GM18502 (cell line): ENCODE data around the gene FARSA.

ENCODE experiments used
- ATAC-seq: cut with Tn5 transposase; IDR thresholded peaks from one replicate; pipeline ENCODE4 v1.9.1; 2021; ENCODE audit warnings: mild to moderate bottlenecking; ENCODE audit not compliant: unreplicated experiment, poor library complexity

FARSA gene

DNA sequence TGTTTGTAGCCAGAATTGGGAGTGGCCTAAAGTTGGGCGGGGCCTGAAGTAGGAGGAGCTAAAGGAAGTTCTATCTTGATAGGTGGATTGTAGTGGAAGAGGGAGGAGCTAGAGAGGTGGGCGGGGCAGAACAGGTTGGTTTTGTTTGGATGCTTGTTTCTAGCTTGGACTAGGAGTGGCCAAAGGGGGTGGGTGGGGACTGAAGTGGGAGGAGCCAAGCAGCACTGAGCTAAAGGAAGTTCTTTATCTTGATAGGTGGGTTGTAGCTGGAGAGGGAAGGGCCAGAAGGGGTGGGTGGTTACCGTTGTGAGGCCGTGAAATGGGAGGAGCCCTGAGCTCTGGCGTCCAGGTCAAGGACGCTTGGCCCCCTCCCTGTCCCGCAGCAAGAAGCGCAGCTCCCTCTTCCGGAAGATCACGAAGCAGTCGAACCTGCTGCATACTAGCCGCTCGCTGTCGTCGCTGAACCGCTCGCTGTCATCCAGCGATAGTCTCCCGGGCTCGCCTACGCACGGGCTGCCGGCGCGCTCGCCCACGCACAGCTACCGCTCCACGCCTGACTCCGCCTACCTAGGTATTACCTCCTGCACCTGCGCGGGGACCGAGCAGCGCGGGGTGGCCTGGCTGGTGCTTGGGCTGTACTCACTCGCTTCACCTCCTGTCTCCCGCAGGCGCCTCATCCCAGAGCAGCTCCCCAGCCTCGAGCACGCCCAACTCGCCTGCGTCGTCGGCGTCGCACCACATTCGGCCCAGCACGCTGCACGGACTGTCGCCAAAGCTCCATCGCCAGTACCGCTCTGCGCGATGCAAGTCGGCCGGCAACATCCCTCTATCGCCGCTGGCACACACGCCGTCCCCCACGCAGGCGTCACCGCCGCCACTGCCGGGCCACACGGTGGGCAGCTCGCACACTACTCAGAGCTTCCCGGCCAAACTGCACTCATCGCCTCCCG, 60.3 kb downstream of the FARSA start:
- no peak for ATAC-seq
